HepG2 (cell line): ENCODE results near the gene SLC38A3. TPM values are rescaled to one million over a fixed set of nuclear protein-coding genes. Genes with fewer than 3 reads are reported as not detected.

Experiments used
- CBX2 ChIP-seq, 2 experiments: fragments of 200-600 bp in 1 of 2; sonication (generic); formaldehyde crosslinking in 1 of 2; IDR thresholded peaks; 2 replicates each; pipeline versions ENCODE4 v1.7.0 to v1.8.1; 2018 to 2022; ENCODE audit warnings: low read depth in 2 of 2, low read length in 1 of 2, mild to moderate bottlenecking in 1 of 2, missing genetic modification reagents in 1 of 2
- FOXM1 ChIP-seq: sonication (generic); formaldehyde crosslinking; IDR thresholded peaks from 2 replicates; pipeline ENCODE4 v1.5.0; 2020; ENCODE audit warnings: missing genetic modification reagents
- FOXO4 ChIP-seq: sonication (generic); formaldehyde crosslinking; conservative IDR thresholded peaks from 2 replicates; pipeline ENCODE4 v1.8.1; 2023; ENCODE audit warnings: missing genetic modification reagents
- HNRNPLL ChIP-seq: fragments of 200-400 bp; formaldehyde crosslinking; IDR thresholded peaks from 2 replicates; pipeline ENCODE4 v1.6.1; 2017; ENCODE audit warnings: mild to moderate bottlenecking, low read depth, low read length; ENCODE audit not compliant: poor library complexity, severe bottlenecking
- LBX2 ChIP-seq: sonication (generic); formaldehyde crosslinking; IDR thresholded peaks from 2 replicates; pipeline ENCODE4 v1.5.0; 2020; ENCODE audit warnings: missing genetic modification reagents, mild to moderate bottlenecking, borderline replicate concordance
- MAFF ChIP-seq: IDR thresholded peaks from 2 replicates; pipeline ENCODE4 v1.6.1; 2011; ENCODE audit warnings: low read depth, low read length, improper control_type of control experiment
- MAZ ChIP-seq, 2 experiments: sonication (generic) in 1 of 2; formaldehyde crosslinking in 1 of 2; IDR thresholded peaks; 2 replicates each; pipeline versions ENCODE4 v1.5.0 to v1.6.1; 2012 to 2020; ENCODE audit warnings: low read depth in 2 of 2, mild to moderate bottlenecking in 2 of 2, borderline replicate concordance in 1 of 2, improper control_type of control experiment in 1 of 2, low read length in 1 of 2, missing genetic modification reagents in 1 of 2, moderate library complexity in 1 of 2
- MXD3 ChIP-seq: IDR thresholded peaks from 2 replicates; pipeline ENCODE4 v1.6.1; 2016; ENCODE audit warnings: mild to moderate bottlenecking, missing biosample characterization, missing genetic modification reagents
- NFATC3 ChIP-seq: sonication (generic); formaldehyde crosslinking; IDR thresholded peaks from 2 replicates; pipeline ENCODE4 v1.5.1; 2020; ENCODE audit warnings: mild to moderate bottlenecking, missing genetic modification reagents
- NFKB2 ChIP-seq: sonication (generic); formaldehyde crosslinking; IDR thresholded peaks from 2 replicates; pipeline ENCODE4 v1.4.0; 2020; ENCODE audit warnings: missing genetic modification reagents, borderline replicate concordance
- POLR2AphosphoS2 ChIP-seq: IDR thresholded peaks from 2 replicates; pipeline ENCODE4 v1.6.1; 2011; ENCODE audit warnings: low read depth, low read length, improper control_type of control experiment
- RFXANK ChIP-seq: IDR thresholded peaks from 2 replicates; pipeline ENCODE4 v1.6.1; 2016
- SATB2 ChIP-seq: sonication (generic); formaldehyde crosslinking; IDR thresholded peaks from 2 replicates; pipeline ENCODE4 v1.5.0; 2020; ENCODE audit warnings: missing genetic modification reagents
- TEAD3 ChIP-seq: optimal IDR thresholded peaks from 2 replicates; pipeline ENCODE3; 2016; ENCODE audit warnings: borderline replicate concordance
- TOPORS ChIP-seq: sonication (generic); formaldehyde crosslinking; IDR thresholded peaks from 2 replicates; pipeline ENCODE4 v1.8.0; 2023; ENCODE audit warnings: mild to moderate bottlenecking, missing genetic modification reagents
- ZBTB4 ChIP-seq: sonication (generic); formaldehyde crosslinking; IDR thresholded peaks from 2 replicates; pipeline ENCODE4 v1.4.0; 2020; ENCODE audit warnings: missing genetic modification reagents, mild to moderate bottlenecking, borderline replicate concordance
- ZNF430 ChIP-seq: sonication (generic); formaldehyde crosslinking; IDR thresholded peaks from 2 replicates; pipeline ENCODE4 v1.9.0; 2021; ENCODE audit warnings: mild to moderate bottlenecking, missing genetic modification reagents
- ZNF446 ChIP-seq: sonication (generic); formaldehyde crosslinking; IDR thresholded peaks from 2 replicates; pipeline ENCODE4 v1.5.0; 2020; ENCODE audit warnings: mild to moderate bottlenecking, missing genetic modification reagents
- ZNF891 ChIP-seq: sonication (generic); formaldehyde crosslinking; IDR thresholded peaks from 2 replicates; pipeline ENCODE4 v1.5.0; 2020; ENCODE audit warnings: mild to moderate bottlenecking, missing genetic modification reagents
- ZUFSP ChIP-seq: sonication (generic); formaldehyde crosslinking; IDR thresholded peaks from 2 replicates; pipeline ENCODE4 v1.9.0; 2021; ENCODE audit warnings: missing genetic modification reagents, mild to moderate bottlenecking, borderline replicate concordance
- polyA plus RNA-seq, 8 experiments: library from polyadenylated mRNA; depleted of rRNA in 3 of 8; stranded (reverse) in 7 of 8; unstranded in 1 of 8; fragments of >200 nt; fragmentation: Illumina TruSeq in 4 of 8; extraction: Trizol in 4 of 8; gene quantifications; 2 replicates each; pipeline versions ENCODE4 v1.2.1 to v1.2.3, GENCODE V29; 2011 to 2016; ENCODE audit warnings: low read depth in 4 of 8, missing spikeins in 1 of 8, mixed read lengths in 1 of 8; ENCODE audit not compliant: insufficient read depth in 1 of 8
- total RNA-seq, 5 experiments: library from RNA; depleted of rRNA; stranded (reverse); fragments of >200 nt; fragmentation: Illumina TruSeq; extraction: Trizol; gene quantifications; 2 replicates each; pipeline ENCODE4 v1.2.3, GENCODE V29; 2016; ENCODE audit warnings: low read depth in 1 of 5

SLC38A3 gene
- total and polyA plus RNA-seq, 2 of the 13 experiments (the other 11 are each of a cell fraction or from before 2014, with no cell fraction given): 29.8 to 164 TPM

- TF ChIP-seq FOXO4 (CRISPR knock-in tag) (peak; percentile 75; the same call in 1 of the 2 replicates), ZUFSP (CRISPR knock-in tag) (no peak), NFATC3 (CRISPR knock-in tag) (no peak; the same call in 1 of the 2 replicates), LBX2 (no peak; the same call in 1 of the 2 replicates), ZNF430 (CRISPR knock-in tag) (peak; percentile 48; the same call in 1 of the 2 replicates), MXD3 (CRISPR knock-in tag) (0 out of 2 replicates have a peak, but pooled peaks have one; percentile 52), SATB2 (no peak), TEAD3 (peak; percentile 17), POLR2AphosphoS2 (no peak), NFKB2 (peak; percentile 47), ZBTB4 (CRISPR knock-in tag) (no peak; the same call in 1 of the 2 replicates), MAFF (peak; percentile 23; the same call in 1 of the 2 replicates), HNRNPLL (no peak), ZNF446 (0 out of 2 replicates have a peak, but pooled peaks have one; percentile 68), CBX2 (IDR thresholded peaks at IDR 0.05; ENCODE audit: low read depth, low read length) (no peak), CBX2 (CRISPR knock-in tag; IDR thresholded peaks at IDR 0.05; ENCODE audit: low read depth) (no peak), FOXM1 (CRISPR knock-in tag) (no peak), TOPORS (peak; percentile 76; the same call in 1 of the 2 replicates), ZNF891 (CRISPR knock-in tag) (peak; percentile 21; the same call in 1 of the 2 replicates), RFXANK (CRISPR knock-in tag) (no peak), MAZ (IDR thresholded peaks at IDR 0.05; ENCODE audit: borderline replicate concordance, low read depth, low read length) (peak; percentile 61; the same call in 1 of the 2 replicates), MAZ (CRISPR knock-in tag; IDR thresholded peaks at IDR 0.05; ENCODE audit: low read depth) (no peak; the same call in none of the 2 replicates)
Observed at GRCh38 chr3:50195501-50196252, 9.4 kb upstream of the SLC38A3 start (continued).
